CD4-positive, alpha-beta T cell (primary cell): ENCODE measurements around the gene LYPD4. TPM values are rescaled to one million over a fixed set of nuclear protein-coding genes. Genes with fewer than 3 reads are reported as not detected.
A peak's percentile ranks its signal among the peaks of the same experiment; 100 is the strongest.
"Not testable (repeated sequence)": the region's sequence is repeated elsewhere in the genome, so short reads cannot be mapped to it uniquely, and the experiment has no call there.

Experiments
- ATAC-seq: fragments of 200-7000 bp; cut with Tn5 transposase; one replicate; pipeline ENCODE4 v1.10.0; 2022; ENCODE audit warnings: mild to moderate bottlenecking; ENCODE audit not compliant: poor library complexity
- CTCF ChIA-PET: fragments of 350-600 bp; sonication (Branson Sonifier 250); formaldehyde crosslinking; loops from one replicate; lab custom pipeline; 2021; ENCODE audit warnings: antibody characterized with exemption, inconsistent platforms; lab: Charles Lee
- POLR2A ChIA-PET: fragments of 350-600 bp; sonication (Branson Sonifier 250); formaldehyde crosslinking; loops from one replicate; lab custom pipeline; 2021; ENCODE audit warnings: antibody characterized with exemption, inconsistent platforms; lab: Charles Lee
- DNase-seq, 14 experiments: peaks; one replicate each; pipeline ENCODE4 v3.0.0-alpha.2; 2013 to 2020; ENCODE audit warnings: mixed read lengths in 2 of 14
- H3K27ac ChIP-seq, 2 donors: one replicate each; pipeline versions ENCODE4 v1.5.1 to v1.7.0; 2013; ENCODE audit warnings: low read length in 2 of 2, low read depth in 1 of 2, mild to moderate bottlenecking in 1 of 2
- H3K27me3 ChIP-seq, 2 experiments: 1 replicate in 1 of 2; 2 replicates in 1 of 2; pipeline versions ENCODE4 v1.6.1 to v1.7.0; 2013; ENCODE audit warnings: low read length in 2 of 2, control low read depth in 1 of 2, mild to moderate bottlenecking in 1 of 2, moderate library complexity in 1 of 2; ENCODE audit not compliant: insufficient read depth in 2 of 2, control insufficient read depth in 1 of 2
- H3K36me3 ChIP-seq: one replicate; pipeline ENCODE4 v1.6.1; 2013; ENCODE audit warnings: low read length, control low read depth; ENCODE audit not compliant: insufficient read depth
- H3K4me1 ChIP-seq: one replicate; pipeline ENCODE4 v1.6.1; 2013; ENCODE audit warnings: low read length, control low read depth; ENCODE audit not compliant: insufficient read depth
- H3K4me3 ChIP-seq: one replicate; pipeline ENCODE4 v1.5.1; 2013; ENCODE audit warnings: mild to moderate bottlenecking, low read length, moderate library complexity
- H3K9me3 ChIP-seq, 2 experiments: 1 replicate in 1 of 2; 2 replicates in 1 of 2; pipeline versions ENCODE4 v1.6.1 to v1.7.0; 2013; ENCODE audit warnings: low read length in 2 of 2, mild to moderate bottlenecking in 2 of 2, control low read depth in 1 of 2, moderate library complexity in 1 of 2; ENCODE audit not compliant: control insufficient read depth in 1 of 2, insufficient read depth in 1 of 2
- H3K27ac Mint-ChIP-seq: one replicate; pipeline ENCODE4 v1.8.0; 2020; ENCODE audit warnings: mixed read lengths
- H3K27me3 Mint-ChIP-seq: one replicate; pipeline ENCODE4 v1.8.0; 2021; ENCODE audit warnings: mixed read lengths
- H3K36me3 Mint-ChIP-seq: one replicate; pipeline ENCODE4 v1.8.0; 2021; ENCODE audit warnings: low read depth, mixed read lengths
- H3K4me1 Mint-ChIP-seq: one replicate; pipeline ENCODE4 v1.8.0; 2021; ENCODE audit warnings: low read depth, mixed read lengths
- H3K4me3 Mint-ChIP-seq: one replicate; pipeline ENCODE4 v1.8.0; 2020; ENCODE audit warnings: mild to moderate bottlenecking, mixed read lengths
- H3K9me3 Mint-ChIP-seq: one replicate; pipeline ENCODE4 v1.8.0; 2020; ENCODE audit warnings: mixed read lengths
- intact Hi-C, 2 experiments: fragments of 100-400 bp; cut with DNase I in 1 of 2; cut with micrococcal nuclease in 1 of 2; formaldehyde crosslinking; loops; one replicate each; pipeline versions ENCODE4 v1.15.1 to v1.9.0; 2023 to 2025; cut with DNase I, micrococcal nuclease
- microRNA-seq: library from miRNA; unstranded; fragments of <30 nt; microRNA quantifications from one replicate; pipeline ENCODE4 v1.2.0, GENCODE V29; 2021; ENCODE audit warnings: borderline microRNAs expressed, borderline replicate concordance
- total RNA-seq, 174 experiments: library from RNA in 2 of 174; stranded (reverse) in 2 of 174; gene quantifications; one replicate each; pipeline ENCODE4 v1.2.3 and lab custom pipeline; 2021 to 2026
- TF ChIP-seq, protein P1 (sequence below): fragments of 200-600 bp; IDR thresholded peaks from one replicate; pipeline ENCODE4 v1.8.0; 2022; ENCODE audit warnings: antibody characterized with exemption, mild to moderate bottlenecking

The LYPD4 gene
- total RNA-seq, 2 experiments from 2014 or later: not detected

DNA sequence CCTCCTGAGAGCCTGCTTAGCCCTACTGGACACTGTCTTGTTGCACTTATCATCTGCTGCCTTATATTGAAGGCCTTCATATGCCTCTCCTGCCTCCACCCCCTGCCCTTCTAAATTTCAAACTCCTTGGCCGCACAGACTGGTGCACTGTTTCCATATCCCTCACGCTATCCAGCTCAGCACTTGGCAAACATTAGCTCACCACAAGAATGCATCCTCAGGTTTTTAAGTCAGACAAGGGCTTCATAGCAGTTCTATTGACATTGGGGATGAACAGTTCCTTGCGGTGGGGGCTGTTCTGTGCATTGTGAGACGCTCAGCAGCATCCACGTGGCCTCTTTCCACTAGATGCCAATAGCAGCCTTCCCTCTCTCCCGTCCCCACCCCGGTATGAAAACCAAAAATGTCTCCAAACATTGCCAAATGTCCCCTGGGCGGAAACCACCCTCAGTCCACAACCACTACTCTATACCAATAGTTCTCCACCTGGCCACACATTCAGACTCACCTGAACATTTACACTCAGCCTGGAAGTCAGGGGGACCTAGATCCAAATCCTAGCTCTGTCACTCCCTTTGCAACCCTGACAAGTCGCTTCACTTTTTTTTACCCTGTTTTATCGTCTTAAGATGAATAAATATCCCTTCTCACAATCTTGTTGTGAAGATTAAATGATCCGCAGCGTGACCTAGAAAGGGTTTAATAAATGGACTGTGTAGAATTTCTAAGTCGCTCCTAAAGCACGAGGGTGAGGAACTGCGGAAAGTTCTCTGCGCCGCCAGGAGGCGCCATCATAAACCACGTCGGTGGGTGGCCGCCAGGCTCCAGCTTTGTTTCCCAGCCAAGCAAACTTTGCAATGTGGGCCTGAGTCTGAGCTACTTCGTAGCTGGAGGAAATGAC is 51.7 kb downstream of the LYPD4 start:
- no peaks in the 10 kb centered on the region for H3K36me3 ChIP-seq
- H3K36me3 Mint-ChIP-seq: no peaks in the 10 kb centered on the region
- CTCF ChIA-PET: interaction anchor here (0.8 to 3.1 kb wide), 14 partner anchors 9 to 165 kb away, joined by 3 to 22 read pairs (median 5); partner anchors contain the start of gene RABAC1
- intact Hi-C loops: loop anchor here (1.0 to 5.0 kb wide), 3 partner anchors 29 to 160 kb away; no protein-coding TSS in a partner anchor
- H3K4me3 Mint-ChIP-seq: no peak overlapping the region
- ATAC-seq: peak; percentile 49
- DNase-seq: peak; percentile 20 to 76 (median 40)
- POLR2A ChIA-PET: interaction anchor here (1.0 kb wide), 2 partner anchors 28 to 67 kb away, joined by 3 to 6 read pairs; no protein-coding TSS in a partner anchor
- no peaks in the 10 kb centered on the region for H3K9me3 Mint-ChIP-seq
- TF ChIP-seq, protein P1, sequence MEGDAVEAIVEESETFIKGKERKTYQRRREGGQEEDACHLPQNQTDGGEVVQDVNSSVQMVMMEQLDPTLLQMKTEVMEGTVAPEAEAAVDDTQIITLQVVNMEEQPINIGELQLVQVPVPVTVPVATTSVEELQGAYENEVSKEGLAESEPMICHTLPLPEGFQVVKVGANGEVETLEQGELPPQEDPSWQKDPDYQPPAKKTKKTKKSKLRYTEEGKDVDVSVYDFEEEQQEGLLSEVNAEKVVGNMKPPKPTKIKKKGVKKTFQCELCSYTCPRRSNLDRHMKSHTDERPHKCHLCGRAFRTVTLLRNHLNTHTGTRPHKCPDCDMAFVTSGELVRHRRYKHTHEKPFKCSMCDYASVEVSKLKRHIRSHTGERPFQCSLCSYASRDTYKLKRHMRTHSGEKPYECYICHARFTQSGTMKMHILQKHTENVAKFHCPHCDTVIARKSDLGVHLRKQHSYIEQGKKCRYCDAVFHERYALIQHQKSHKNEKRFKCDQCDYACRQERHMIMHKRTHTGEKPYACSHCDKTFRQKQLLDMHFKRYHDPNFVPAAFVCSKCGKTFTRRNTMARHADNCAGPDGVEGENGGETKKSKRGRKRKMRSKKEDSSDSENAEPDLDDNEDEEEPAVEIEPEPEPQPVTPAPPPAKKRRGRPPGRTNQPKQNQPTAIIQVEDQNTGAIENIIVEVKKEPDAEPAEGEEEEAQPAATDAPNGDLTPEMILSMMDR: peak; percentile 69
- peaks cover 41% of the 10 kb centered on the region for H3K27me3 Mint-ChIP-seq
- no peaks in the 10 kb centered on the region for H3K4me1 ChIP-seq
- no peak overlapping the region for H3K27ac Mint-ChIP-seq
- H3K27ac ChIP-seq: no peak overlapping the region
- H3K4me1 Mint-ChIP-seq: no peaks in the 10 kb centered on the region
- H3K4me3 ChIP-seq: no peak overlapping the region
- peaks cover 18 to 19% of the 10 kb centered on the region in 2 experiments for H3K27me3 ChIP-seq
- H3K9me3 ChIP-seq: no peaks in the 10 kb centered on the region

DNA sequence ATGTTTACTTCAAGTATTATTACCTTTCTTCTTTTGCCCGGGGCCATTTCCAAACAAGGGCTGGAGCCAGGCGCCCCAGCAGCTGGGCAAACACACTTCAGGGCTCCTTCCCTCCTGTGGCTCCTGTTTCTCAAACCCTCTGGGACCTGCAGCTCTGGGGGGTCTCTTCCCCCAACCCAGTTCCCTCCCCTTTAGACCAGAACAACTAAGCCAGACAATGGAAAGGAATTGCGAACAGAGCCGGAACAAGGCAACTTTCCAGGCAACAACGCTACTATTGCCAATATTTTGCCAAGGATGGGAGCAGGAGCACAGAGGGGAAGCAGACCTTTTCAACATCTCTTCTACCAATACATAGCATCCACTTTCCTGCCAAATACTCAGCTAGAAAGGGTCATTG is 55.4 kb downstream of the LYPD4 start:
- H3K4me1 ChIP-seq: peaks cover 11% of the 10 kb centered on the region
- CTCF ChIA-PET, H3K4me3 Mint-ChIP-seq: not testable (repeated sequence)

GRCh38 chr19:41788518-41788917 is 56.0 kb downstream of the LYPD4 start:
- H3K27ac Mint-ChIP-seq, ATAC-seq, H3K4me3 ChIP-seq, H3K36me3 Mint-ChIP-seq, intact Hi-C loops, H3K9me3 Mint-ChIP-seq, DNase-seq, H3K27ac ChIP-seq, POLR2A ChIA-PET, H3K4me3 Mint-ChIP-seq, H3K9me3 ChIP-seq, CTCF ChIA-PET, H3K36me3 ChIP-seq: not testable (repeated sequence)
- Mint-ChIP-seq H3K4me1 (peaks cover 17% of the 10 kb centered on the region), H3K27me3 (peaks cover 66% of the 10 kb centered on the region)
- H3K4me1 ChIP-seq: peaks cover 11% of the 10 kb centered on the region
- peaks cover 20 to 26% of the 10 kb centered on the region in 2 experiments for H3K27me3 ChIP-seq

More for the DNA sequence above, 55.4 kb downstream of the LYPD4 start:
- DNase-seq, H3K36me3 ChIP-seq, intact Hi-C loops, POLR2A ChIA-PET, ATAC-seq, H3K9me3 ChIP-seq, H3K4me3 ChIP-seq, H3K27ac Mint-ChIP-seq, H3K36me3 Mint-ChIP-seq, H3K27ac ChIP-seq, H3K9me3 Mint-ChIP-seq: not testable (repeated sequence)
- H3K27me3 ChIP-seq: peaks cover 20 to 26% of the 10 kb centered on the region in 2 experiments
- peaks cover 17% of the 10 kb centered on the region for H3K4me1 Mint-ChIP-seq
- peaks cover 64% of the 10 kb centered on the region for H3K27me3 Mint-ChIP-seq

Small RNAs within 50 kb of the gene (microRNA-seq; reads per million reads assigned to microRNA genes)
- not detected for gene MIR6797

Other genes starting within 250 kb of the LYPD4 start
- under 1 TPM; 0.36 to 0.84 TPM for gene CEACAM4, start 217.6 kb downstream of the LYPD4 start, total RNA-seq
- not detected for gene CEACAM7, start 156.4 kb downstream of the LYPD4 start, total RNA-seq
- not detected for gene CEACAM5, start 136.1 kb downstream of the LYPD4 start, total RNA-seq
- gene CEACAM6, start 89.2 kb downstream of the LYPD4 start, total RNA-seq: not detected
- not detected for gene CEACAM3, start 48.1 kb downstream of the LYPD4 start, total RNA-seq
- gene DMRTC2, start 359 bp upstream of the LYPD4 start, total RNA-seq: not detected
- 1,000 to 10,000 TPM; 3,668 to 3,697 TPM for gene RPS19, start 15.6 kb upstream of the LYPD4 start, total RNA-seq
- gene CD79A, start 32.6 kb upstream of the LYPD4 start, total RNA-seq: 1 to 10 TPM; 3.7 to 3.8 TPM
- 1,000 to 10,000 TPM; 1,019 to 1,047 TPM for gene ARHGEF1, start 38.5 kb upstream of the LYPD4 start, total RNA-seq
- 1 to 10 TPM; 7.7 to 8.9 TPM for gene ERFL, start 83.8 kb upstream of the LYPD4 start, total RNA-seq
- gene RABAC1, start 114.6 kb upstream of the LYPD4 start, total RNA-seq: 100 to 1,000 TPM in 1 of 2 experiments, 10 to 100 TPM in 1; 96.0 to 102 TPM
- gene ATP1A3, start 149.5 kb upstream of the LYPD4 start, total RNA-seq: 1 to 10 TPM; 3.2 to 4.6 TPM
- under 1 TPM; 0.66 to 0.75 TPM for gene GRIK5, start 225.5 kb upstream of the LYPD4 start, total RNA-seq
- 10 to 100 TPM; 21.5 to 24.0 TPM for gene ZNF574, start 231.5 kb upstream of the LYPD4 start, total RNA-seq